ENCODE measurements around the gene TEPSIN.

GRCh38 chr17:81261582-81262336 lies 22.9 kb upstream of the TEPSIN start:
- TF ChIP-seq CTCF (IDR thresholded peaks at IDR 0.05) = no peak
- TF ChIP-seq POLR2A (IDR thresholded peaks at IDR 0.05) = no peak

Data from Peyer's patch (tissue), 4 donors.